TTC549 (cell line): ENCODE results near the gene TRIM71.
"Not testable (repeated sequence)": the region's sequence is repeated elsewhere in the genome, so short reads cannot be mapped to it uniquely, and the experiment has no call there.

ENCODE experiments used
- FAIRE-seq: peaks from 2 replicates; lab custom pipeline; 2012; peaks lifted over from hg19 to GRCh38; lab: Jason Lieb, UNC

TRIM71 gene

GRCh38 chr3:32819551-32820348 lies 2.0 kb downstream of the TRIM71 start:
- FAIRE-seq, result no peak

- FAIRE-seq, result no peak
These were observed 2.6 kb downstream of the TRIM71 start for GRCh38 chr3:32820430-32820829.

GRCh38 chr3:32820971-32821685 lies 3.3 kb downstream of the TRIM71 start:
- no peak for FAIRE-seq

GRCh38 chr3:32821686-32822296 lies 4.0 kb downstream of the TRIM71 start:
- FAIRE-seq, result no peak

- no peak for FAIRE-seq
These were observed 5.1 kb downstream of the TRIM71 start for GRCh38 chr3:32822609-32823498.

GRCh38 chr3:32823641-32824184 lies 5.9 kb downstream of the TRIM71 start:
- FAIRE-seq, result not testable (repeated sequence)

- FAIRE-seq, result no peak
These were observed 8.0 kb downstream of the TRIM71 start for GRCh38 chr3:32825601-32826375.

- FAIRE-seq, result no peak
These were observed 13.3 kb downstream of the TRIM71 start for GRCh38 chr3:32831062-32831461.

- FAIRE-seq, result no peak
These were observed 14.0 kb downstream of the TRIM71 start for GRCh38 chr3:32831791-32832190.

GRCh38 chr3:32832193-32832592 lies 14.4 kb downstream of the TRIM71 start:
- no peak for FAIRE-seq

GRCh38 chr3:32835049-32835371 lies 17.2 kb downstream of the TRIM71 start:
- FAIRE-seq, result no peak

- FAIRE-seq, result no peak
These were observed 18.2 kb downstream of the TRIM71 start for GRCh38 chr3:32835961-32836360.

GRCh38 chr3:32836601-32837000 lies 18.8 kb downstream of the TRIM71 start:
- FAIRE-seq, result no peak

GRCh38 chr3:32837366-32837765 lies 19.6 kb downstream of the TRIM71 start:
- no peak for FAIRE-seq

- FAIRE-seq, result no peak
These were observed 20.0 kb downstream of the TRIM71 start for GRCh38 chr3:32837789-32838188.

GRCh38 chr3:32839714-32840085 lies 21.9 kb downstream of the TRIM71 start:
- no peak for FAIRE-seq

GRCh38 chr3:32840086-32840841 lies 22.5 kb downstream of the TRIM71 start:
- no peak for FAIRE-seq

GRCh38 chr3:32841341-32841740 lies 23.5 kb downstream of the TRIM71 start:
- FAIRE-seq, result no peak

GRCh38 chr3:32841867-32842470 lies 24.2 kb downstream of the TRIM71 start:
- no peak for FAIRE-seq

- FAIRE-seq, result no peak
These were observed 24.7 kb downstream of the TRIM71 start for GRCh38 chr3:32842531-32842931.
